BLaER1 (cell line): ENCODE results near the gene IQGAP2.

ENCODE experiments used
- H3K27ac ChIP-seq: shearing (Covaris generic); formaldehyde crosslinking; 2 replicates; pipeline ENCODE4 v1.8.1; 2022
- H3K27me3 ChIP-seq: shearing (Covaris generic); formaldehyde crosslinking; 2 replicates; pipeline ENCODE4 v1.8.1; 2022
- H3K36me3 ChIP-seq: shearing (Covaris generic); formaldehyde crosslinking; 2 replicates; pipeline ENCODE4 v1.8.1; 2022
- H3K4me1 ChIP-seq: shearing (Covaris generic); formaldehyde crosslinking; 2 replicates; pipeline ENCODE4 v1.8.1; 2022
- H3K4me2 ChIP-seq: shearing (Covaris generic); formaldehyde crosslinking; 2 replicates; pipeline ENCODE4 v1.8.1; 2022
- H3K4me3 ChIP-seq: shearing (Covaris generic); formaldehyde crosslinking; 2 replicates; pipeline ENCODE4 v1.8.1; 2022
- H3K9ac ChIP-seq: shearing (Covaris generic); formaldehyde crosslinking; 2 replicates; pipeline ENCODE4 v1.8.1; 2022
- H3K9me3 ChIP-seq: shearing (Covaris generic); formaldehyde crosslinking; 2 replicates; pipeline ENCODE4 v1.8.1; 2022
- H4K20me1 ChIP-seq: shearing (Covaris generic); formaldehyde crosslinking; 2 replicates; pipeline ENCODE4 v1.8.1; 2022
- Cebpa-rat ChIP-seq: shearing (Covaris generic); IDR thresholded peaks from 2 replicates; pipeline ENCODE4 v1.8.1; 2022

IQGAP2 gene

GRCh38 chr5:76561959-76562358 is 158.9 kb downstream of the IQGAP2 start:
- Histone ChIP-seq H3K4me3 (no peak overlapping the region), H3K27me3 (no peaks in the 10 kb centered on the region)
- no peak for TF ChIP-seq Cebpa-rat

GRCh38 chr5:76565009-76565408 is 161.9 kb downstream of the IQGAP2 start:
- Histone ChIP-seq H3K9me3 (no peaks in the 10 kb centered on the region), H3K4me1 (no peaks in the 10 kb centered on the region), H3K4me3 (no peak overlapping the region), H3K36me3 (peaks cover 56% of the 10 kb centered on the region), H3K9ac (no peak overlapping the region), H3K27me3 (no peaks in the 10 kb centered on the region), H3K4me2 (no peak overlapping the region), H3K27ac (no peak overlapping the region), H4K20me1 (no peaks in the 10 kb centered on the region; the same call in 1 of the 2 replicates)
- TF ChIP-seq Cebpa-rat, result no peak

More at GRCh38 chr5:76561959-76562358, 158.9 kb downstream of the IQGAP2 start:
- Histone ChIP-seq H4K20me1 (no peaks in the 10 kb centered on the region), H3K4me1 (no peaks in the 10 kb centered on the region), H3K9me3 (no peaks in the 10 kb centered on the region), H3K27ac (no peak overlapping the region), H3K36me3 (peaks cover 73% of the 10 kb centered on the region), H3K4me2 (no peak overlapping the region), H3K9ac (no peak overlapping the region)

GRCh38 chr5:76570153-76570552 is 167.1 kb downstream of the IQGAP2 start:
- Histone ChIP-seq H3K9me3 (no peaks in the 10 kb centered on the region), H4K20me1 (no peaks in the 10 kb centered on the region; the same call in 1 of the 2 replicates), H3K27ac (no peak overlapping the region), H3K4me3 (no peak overlapping the region), H3K27me3 (no peaks in the 10 kb centered on the region), H3K4me2 (no peak overlapping the region), H3K9ac (no peak overlapping the region), H3K4me1 (peaks cover 18% of the 10 kb centered on the region), H3K36me3 (peaks cover 33% of the 10 kb centered on the region)
- TF ChIP-seq Cebpa-rat, result no peak

GRCh38 chr5:76571559-76571958 is 168.5 kb downstream of the IQGAP2 start:
- Histone ChIP-seq H3K9me3 (no peaks in the 10 kb centered on the region), H3K4me3 (no peak overlapping the region), H4K20me1 (no peaks in the 10 kb centered on the region; the same call in 1 of the 2 replicates), H3K27ac (no peak overlapping the region), H3K4me2 (peak overlapping the region; percentile 49), H3K36me3 (peaks cover 23% of the 10 kb centered on the region), H3K27me3 (no peaks in the 10 kb centered on the region), H3K9ac (no peak overlapping the region), H3K4me1 (peaks cover 18% of the 10 kb centered on the region)
- no peak for TF ChIP-seq Cebpa-rat

- no peak for TF ChIP-seq Cebpa-rat
- peaks cover 30% of the 10 kb centered on the region; the same call in 1 of the 2 replicates for H3K36me3 ChIP-seq
- peaks cover 22% of the 10 kb centered on the region for H3K4me1 ChIP-seq
- H3K9me3 ChIP-seq, result no peaks in the 10 kb centered on the region
- no peaks in the 10 kb centered on the region for H4K20me1 ChIP-seq
- no peak overlapping the region for H3K27ac ChIP-seq
- H3K27me3 ChIP-seq, result no peaks in the 10 kb centered on the region
- H3K9ac ChIP-seq, result no peak overlapping the region
- H3K4me2 ChIP-seq, result no peak overlapping the region
- H3K4me3 ChIP-seq, result no peak overlapping the region
Measured at GRCh38 chr5:76576450-76576849, 173.4 kb downstream of the IQGAP2 start.

GRCh38 chr5:76576996-76577395 is 173.9 kb downstream of the IQGAP2 start:
- no peak overlapping the region for H3K4me2 ChIP-seq
- H3K9ac ChIP-seq, result no peak overlapping the region

GRCh38 chr5:76579166-76579937 is 176.3 kb downstream of the IQGAP2 start:
- Histone ChIP-seq H3K9ac (no peak overlapping the region), H3K9me3 (no peaks in the 10 kb centered on the region), H3K4me2 (no peak overlapping the region), H3K27ac (no peak overlapping the region), H3K4me1 (peaks cover 33% of the 10 kb centered on the region), H3K27me3 (no peaks in the 10 kb centered on the region), H3K4me3 (no peak overlapping the region), H3K36me3 (peaks cover 31% of the 10 kb centered on the region), H4K20me1 (peaks cover 5% of the 10 kb centered on the region; the same call in 1 of the 2 replicates)
- no peak for TF ChIP-seq Cebpa-rat

More at GRCh38 chr5:76576996-76577395, 173.9 kb downstream of the IQGAP2 start:
- Histone ChIP-seq H3K9me3 (no peaks in the 10 kb centered on the region), H3K36me3 (peaks cover 30% of the 10 kb centered on the region; the same call in 1 of the 2 replicates), H3K27me3 (no peaks in the 10 kb centered on the region), H3K4me3 (no peak overlapping the region), H3K27ac (no peak overlapping the region), H3K4me1 (peaks cover 22% of the 10 kb centered on the region), H4K20me1 (no peaks in the 10 kb centered on the region)
- no peak for TF ChIP-seq Cebpa-rat

- Histone ChIP-seq H3K4me2 (no peak overlapping the region; the same call in 1 of the 2 replicates), H3K9ac (no peak overlapping the region), H3K4me3 (no peak overlapping the region)
Measured at GRCh38 chr5:76580981-76581380, 177.9 kb downstream of the IQGAP2 start.

GRCh38 chr5:76582230-76583162 is 179.4 kb downstream of the IQGAP2 start:
- TF ChIP-seq Cebpa-rat, result no peak
- peaks cover 31% of the 10 kb centered on the region for H3K36me3 ChIP-seq
- peaks cover 33% of the 10 kb centered on the region for H3K4me1 ChIP-seq
- peak overlapping the region; percentile 19; the same call in 1 of the 2 replicates for H3K4me2 ChIP-seq
- no peak overlapping the region for H3K27ac ChIP-seq
- no peak overlapping the region for H3K9ac ChIP-seq
- H3K27me3 ChIP-seq, result no peaks in the 10 kb centered on the region
- H3K4me3 ChIP-seq, result no peak overlapping the region
- peaks cover 5% of the 10 kb centered on the region; the same call in 1 of the 2 replicates for H4K20me1 ChIP-seq
- no peaks in the 10 kb centered on the region for H3K9me3 ChIP-seq

More at GRCh38 chr5:76580981-76581380, 177.9 kb downstream of the IQGAP2 start:
- Histone ChIP-seq H3K36me3 (peaks cover 34% of the 10 kb centered on the region), H3K4me1 (peaks cover 33% of the 10 kb centered on the region), H4K20me1 (peaks cover 5% of the 10 kb centered on the region; the same call in 1 of the 2 replicates), H3K9me3 (no peaks in the 10 kb centered on the region), H3K27ac (no peak overlapping the region), H3K27me3 (no peaks in the 10 kb centered on the region)
- no peak for TF ChIP-seq Cebpa-rat
